ENCODE results near the gene DNAJB12.
"Not testable (repeated sequence)": the region's sequence is repeated elsewhere in the genome, so short reads cannot be mapped to it uniquely, and the experiment has no call there.

The DNAJB12 gene

GRCh38 chr10:72354356-72355213, at the start of gene DNAJB12:
DNAJB12 (minus strand) TSS chr10:72354919; CDS start chr10:72354897, 22 bp downstream.
- peak; percentile 80 to 82 for DNase-seq (ENCODE audit: low read depth in 1 of 2, low spot score in 1 of 2)

GRCh38 chr10:72395581-72395980, 40.9 kb upstream of the DNAJB12 start:
- not testable (repeated sequence) for DNase-seq (ENCODE audit: low read depth in 1 of 2, low spot score in 1 of 2)

- no peak for DNase-seq (ENCODE audit: low read depth in 1 of 2, low spot score in 1 of 2)
These were observed 37.9 kb upstream of the DNAJB12 start for GRCh38 chr10:72392571-72392970.

GRCh38 chr10:72390764-72391163, 36.0 kb upstream of the DNAJB12 start:
- DNase-seq (ENCODE audit: low read depth in 1 of 2, low spot score in 1 of 2) = no peak

- no peak for DNase-seq (ENCODE audit: low read depth in 1 of 2, low spot score in 1 of 2)
These were observed 35.0 kb upstream of the DNAJB12 start for GRCh38 chr10:72389716-72390115.

- no peak for DNase-seq (ENCODE audit: low read depth in 1 of 2, low spot score in 1 of 2)
These were observed 34.3 kb upstream of the DNAJB12 start for GRCh38 chr10:72389014-72389413.

- no peak for DNase-seq (ENCODE audit: low read depth in 1 of 2, low spot score in 1 of 2)
These were observed 33.3 kb upstream of the DNAJB12 start for GRCh38 chr10:72388062-72388461.

GRCh38 chr10:72386916-72387586, 32.3 kb upstream of the DNAJB12 start:
- DNase-seq (ENCODE audit: low read depth in 1 of 2, low spot score in 1 of 2) = no peak

- DNase-seq (ENCODE audit: low read depth in 1 of 2, low spot score in 1 of 2) = no peak
These were observed 31.0 kb upstream of the DNAJB12 start for GRCh38 chr10:72385724-72386123.

GRCh38 chr10:72384982-72385381, 30.3 kb upstream of the DNAJB12 start:
- not testable (repeated sequence) for DNase-seq (ENCODE audit: low read depth in 1 of 2, low spot score in 1 of 2)

GRCh38 chr10:72379776-72380175, 25.1 kb upstream of the DNAJB12 start:
- no peak for DNase-seq (ENCODE audit: low read depth in 1 of 2, low spot score in 1 of 2)

- DNase-seq (ENCODE audit: low read depth in 1 of 2, low spot score in 1 of 2) = no peak
These were observed 24.3 kb upstream of the DNAJB12 start for GRCh38 chr10:72379062-72379461.

- DNase-seq (ENCODE audit: low read depth in 1 of 2, low spot score in 1 of 2) = no peak
These were observed 20.9 kb upstream of the DNAJB12 start for GRCh38 chr10:72375585-72375984.

GRCh38 chr10:72375173-72375572, 20.5 kb upstream of the DNAJB12 start:
- no peak for DNase-seq (ENCODE audit: low read depth in 1 of 2, low spot score in 1 of 2)

- no peak for DNase-seq (ENCODE audit: low read depth in 1 of 2, low spot score in 1 of 2)
These were observed 15.5 kb upstream of the DNAJB12 start for GRCh38 chr10:72370201-72370722.

- DNase-seq (ENCODE audit: low read depth in 1 of 2, low spot score in 1 of 2) = no peak
These were observed 12.7 kb upstream of the DNAJB12 start for GRCh38 chr10:72367301-72367960.

- no peak for DNase-seq (ENCODE audit: low read depth in 1 of 2, low spot score in 1 of 2)
These were observed 10.6 kb upstream of the DNAJB12 start for GRCh38 chr10:72365106-72365895.

- DNase-seq (ENCODE audit: low read depth in 1 of 2, low spot score in 1 of 2) = peak; percentile 70 to 72
These were observed 9.6 kb upstream of the DNAJB12 start for GRCh38 chr10:72364239-72364777.

- no peak for DNase-seq (ENCODE audit: low read depth in 1 of 2, low spot score in 1 of 2)
These were observed 2.3 kb upstream of the DNAJB12 start for GRCh38 chr10:72356987-72357386.

GRCh38 chr10:72356115-72356514, 1.4 kb upstream of the DNAJB12 start:
- DNase-seq (ENCODE audit: low read depth in 1 of 2, low spot score in 1 of 2) = no peak

GRCh38 chr10:72355214-72355555, 466 bp upstream of the DNAJB12 start:
- no peak for DNase-seq (ENCODE audit: low read depth in 1 of 2, low spot score in 1 of 2)
